Activated naive CD4-positive, alpha-beta T cell treated with anti-CD3 and anti-CD28 coated beads, Interleukin-2, amount 50 U/mL, for 24 hours (primary cell): ENCODE data around the gene LARGE1.

Experiments
- H3K27ac Mint-ChIP-seq: one replicate; pipeline ENCODE4 v1.8.0; 2021; ENCODE audit warnings: mild to moderate bottlenecking, mixed read lengths
- H3K27me3 Mint-ChIP-seq: one replicate; pipeline ENCODE4 v1.8.0; 2021; ENCODE audit warnings: mixed read lengths
- H3K36me3 Mint-ChIP-seq: one replicate; pipeline ENCODE4 v1.8.0; 2021; ENCODE audit warnings: mixed read lengths
- H3K4me1 Mint-ChIP-seq: one replicate; pipeline ENCODE4 v1.8.0; 2021; ENCODE audit warnings: mixed read lengths
- H3K4me3 Mint-ChIP-seq: one replicate; pipeline ENCODE4 v1.8.0; 2021; ENCODE audit warnings: mild to moderate bottlenecking, mixed read lengths
- H3K9me3 Mint-ChIP-seq: one replicate; pipeline ENCODE4 v1.8.0; 2021; ENCODE audit warnings: mixed read lengths

The LARGE1 gene

GRCh38 chr22:33327348-33327860 lies 592.9 kb downstream of the LARGE1 start:
- Mint-ChIP-seq H3K4me3 (no peak overlapping the region), H3K27ac (no peak overlapping the region), H3K27me3 (peaks cover 3% of the 10 kb centered on the region), H3K9me3 (no peaks in the 10 kb centered on the region), H3K36me3 (no peaks in the 10 kb centered on the region), H3K4me1 (no peaks in the 10 kb centered on the region)

- H3K27me3 Mint-ChIP-seq, result peaks cover 3% of the 10 kb centered on the region
- H3K36me3 Mint-ChIP-seq, result no peaks in the 10 kb centered on the region
- H3K27ac Mint-ChIP-seq, result no peak overlapping the region
- no peaks in the 10 kb centered on the region for H3K4me1 Mint-ChIP-seq
- no peaks in the 10 kb centered on the region for H3K9me3 Mint-ChIP-seq
- no peak overlapping the region for H3K4me3 Mint-ChIP-seq
These were observed 593.6 kb downstream of the LARGE1 start for GRCh38 chr22:33326540-33327295.

- peaks cover under 1% of the 10 kb centered on the region for H3K9me3 Mint-ChIP-seq
- H3K27me3 Mint-ChIP-seq, result peaks cover 3% of the 10 kb centered on the region
- no peaks in the 10 kb centered on the region for H3K4me1 Mint-ChIP-seq
- no peak overlapping the region for H3K4me3 Mint-ChIP-seq
- no peaks in the 10 kb centered on the region for H3K36me3 Mint-ChIP-seq
- no peak overlapping the region for H3K27ac Mint-ChIP-seq
These were observed 594.9 kb downstream of the LARGE1 start for GRCh38 chr22:33325232-33326004.

GRCh38 chr22:33324228-33324627 lies 596.0 kb downstream of the LARGE1 start:
- H3K27ac Mint-ChIP-seq, result no peak overlapping the region
- H3K4me3 Mint-ChIP-seq, result no peak overlapping the region
- no peaks in the 10 kb centered on the region for H3K4me1 Mint-ChIP-seq
- peaks cover 4% of the 10 kb centered on the region for H3K9me3 Mint-ChIP-seq
- no peaks in the 10 kb centered on the region for H3K36me3 Mint-ChIP-seq
- peaks cover 3% of the 10 kb centered on the region for H3K27me3 Mint-ChIP-seq

GRCh38 chr22:33321466-33321865 lies 598.8 kb downstream of the LARGE1 start:
- Mint-ChIP-seq H3K4me1 (no peaks in the 10 kb centered on the region), H3K27ac (no peak overlapping the region), H3K36me3 (no peaks in the 10 kb centered on the region), H3K4me3 (no peak overlapping the region), H3K9me3 (peaks cover 4% of the 10 kb centered on the region), H3K27me3 (no peaks in the 10 kb centered on the region)

- no peak overlapping the region for H3K4me3 Mint-ChIP-seq
- no peaks in the 10 kb centered on the region for H3K27me3 Mint-ChIP-seq
- no peak overlapping the region for H3K27ac Mint-ChIP-seq
- no peaks in the 10 kb centered on the region for H3K4me1 Mint-ChIP-seq
- H3K9me3 Mint-ChIP-seq, result peaks cover 4% of the 10 kb centered on the region
- no peaks in the 10 kb centered on the region for H3K36me3 Mint-ChIP-seq
These were observed 604.3 kb downstream of the LARGE1 start for GRCh38 chr22:33315954-33316353.

- Mint-ChIP-seq H3K27ac (no peak overlapping the region), H3K4me3 (no peak overlapping the region), H3K4me1 (no peaks in the 10 kb centered on the region), H3K27me3 (no peaks in the 10 kb centered on the region), H3K36me3 (no peaks in the 10 kb centered on the region), H3K9me3 (peaks cover under 1% of the 10 kb centered on the region)
These were observed 605.2 kb downstream of the LARGE1 start for GRCh38 chr22:33315117-33315516.

GRCh38 chr22:33314316-33314715 lies 606.0 kb downstream of the LARGE1 start:
- Mint-ChIP-seq H3K4me3 (no peak overlapping the region), H3K36me3 (no peaks in the 10 kb centered on the region), H3K27ac (no peak overlapping the region), H3K9me3 (no peaks in the 10 kb centered on the region), H3K27me3 (no peaks in the 10 kb centered on the region), H3K4me1 (no peaks in the 10 kb centered on the region)

GRCh38 chr22:33303099-33303498 lies 617.2 kb downstream of the LARGE1 start:
- Mint-ChIP-seq H3K36me3 (no peaks in the 10 kb centered on the region), H3K9me3 (no peaks in the 10 kb centered on the region), H3K27ac (no peak overlapping the region), H3K4me1 (no peaks in the 10 kb centered on the region), H3K27me3 (peaks cover 1% of the 10 kb centered on the region), H3K4me3 (no peak overlapping the region)

GRCh38 chr22:33302549-33302948 lies 617.7 kb downstream of the LARGE1 start:
- Mint-ChIP-seq H3K27me3 (peaks cover 1% of the 10 kb centered on the region), H3K27ac (no peak overlapping the region), H3K9me3 (no peaks in the 10 kb centered on the region), H3K4me1 (no peaks in the 10 kb centered on the region), H3K4me3 (no peak overlapping the region), H3K36me3 (no peaks in the 10 kb centered on the region)

GRCh38 chr22:33302049-33302545 lies 618.2 kb downstream of the LARGE1 start:
- Mint-ChIP-seq H3K9me3 (no peaks in the 10 kb centered on the region), H3K4me3 (no peak overlapping the region), H3K36me3 (no peaks in the 10 kb centered on the region), H3K27me3 (peaks cover 1% of the 10 kb centered on the region), H3K4me1 (no peaks in the 10 kb centered on the region), H3K27ac (no peak overlapping the region)

- no peaks in the 10 kb centered on the region for H3K4me1 Mint-ChIP-seq
- no peak overlapping the region for H3K4me3 Mint-ChIP-seq
- no peak overlapping the region for H3K27ac Mint-ChIP-seq
- H3K9me3 Mint-ChIP-seq, result no peaks in the 10 kb centered on the region
- H3K27me3 Mint-ChIP-seq, result peaks cover 1% of the 10 kb centered on the region
- H3K36me3 Mint-ChIP-seq, result no peaks in the 10 kb centered on the region
These were observed 620.1 kb downstream of the LARGE1 start for GRCh38 chr22:33300165-33300564.

GRCh38 chr22:33299245-33299956 lies 620.9 kb downstream of the LARGE1 start:
- H3K4me3 Mint-ChIP-seq, result no peak overlapping the region
- no peaks in the 10 kb centered on the region for H3K9me3 Mint-ChIP-seq
- peaks cover 1% of the 10 kb centered on the region for H3K27me3 Mint-ChIP-seq
- H3K36me3 Mint-ChIP-seq, result no peaks in the 10 kb centered on the region
- H3K27ac Mint-ChIP-seq, result no peak overlapping the region
- no peaks in the 10 kb centered on the region for H3K4me1 Mint-ChIP-seq

- Mint-ChIP-seq H3K27ac (no peak overlapping the region), H3K36me3 (no peaks in the 10 kb centered on the region), H3K9me3 (no peaks in the 10 kb centered on the region), H3K4me3 (no peak overlapping the region), H3K4me1 (no peaks in the 10 kb centered on the region), H3K27me3 (peaks cover 1% of the 10 kb centered on the region)
These were observed 623.3 kb downstream of the LARGE1 start for GRCh38 chr22:33296941-33297340.

- no peaks in the 10 kb centered on the region for H3K4me1 Mint-ChIP-seq
These were observed 632.2 kb downstream of the LARGE1 start for GRCh38 chr22:33288078-33288477.

More at GRCh38 chr22:33288078-33288477, 632.2 kb downstream of the LARGE1 start:
- Mint-ChIP-seq H3K36me3 (no peaks in the 10 kb centered on the region), H3K4me3 (no peak overlapping the region), H3K27ac (no peak overlapping the region), H3K27me3 (no peaks in the 10 kb centered on the region), H3K9me3 (no peaks in the 10 kb centered on the region)
